ENCODE data around the gene MCM3AP. TPM values are rescaled to one million over a fixed set of nuclear protein-coding genes. Genes with fewer than 3 reads are reported as not detected.

Gene MCM3AP
- total RNA-seq, 1 donor, result 64.8 TPM

- Histone ChIP-seq H3K27ac (ENCODE audit: low read depth, low read length) (no peak overlapping the region), H3K27me3 (ENCODE audit: insufficient read depth, low read length) (no peaks in the 10 kb centered on the region), H3K79me2 (ENCODE audit: insufficient read depth, low read length) (no peaks in the 10 kb centered on the region), H3K9me3 (ENCODE audit: low read depth, low read length) (no peaks in the 10 kb centered on the region), H3K4me2 (ENCODE audit: insufficient read depth, low read length) (no peak overlapping the region), H3K36me3 (ENCODE audit: insufficient read depth, low read length) (peaks cover 11% of the 10 kb centered on the region), H3K4me1 (ENCODE audit: insufficient read depth, low read length) (no peaks in the 10 kb centered on the region), H4K20me1 (ENCODE audit: insufficient read depth, low read length) (no peaks in the 10 kb centered on the region), H2AFZ (ENCODE audit: low read length) (no peak overlapping the region), H3K4me3 (ENCODE audit: insufficient read depth, low read length) (no peak overlapping the region)
- TF ChIP-seq CTCF (IDR thresholded peaks at IDR 0.05; ENCODE audit: extremely low read depth, low read depth, low read length), result no peak
- DNase-seq (ENCODE audit: insufficient read length, low spot score, missing footprints), result no peak
Measured at GRCh38 chr21:46207920-46208591, 77.4 kb downstream of the MCM3AP start.

- no peak overlapping the region for H3K4me3 ChIP-seq (ENCODE audit: insufficient read depth, low read length)
- no peaks in the 10 kb centered on the region for H4K20me1 ChIP-seq (ENCODE audit: insufficient read depth, low read length)
- peak; percentile 73 for DNase-seq (ENCODE audit: insufficient read length, low spot score, missing footprints)
- TF ChIP-seq CTCF (IDR thresholded peaks at IDR 0.05; ENCODE audit: extremely low read depth, low read depth, low read length), result no peak
- no peaks in the 10 kb centered on the region for H3K4me1 ChIP-seq (ENCODE audit: insufficient read depth, low read length)
- peaks cover 11% of the 10 kb centered on the region for H3K36me3 ChIP-seq (ENCODE audit: insufficient read depth, low read length)
- no peak overlapping the region for H3K4me2 ChIP-seq (ENCODE audit: insufficient read depth, low read length)
- H3K79me2 ChIP-seq (ENCODE audit: insufficient read depth, low read length), result no peaks in the 10 kb centered on the region
- no peaks in the 10 kb centered on the region for H3K27me3 ChIP-seq (ENCODE audit: insufficient read depth, low read length)
- H2AFZ ChIP-seq (ENCODE audit: low read length), result no peak overlapping the region
- H3K27ac ChIP-seq (ENCODE audit: low read depth, low read length), result no peak overlapping the region
- no peaks in the 10 kb centered on the region for H3K9me3 ChIP-seq (ENCODE audit: low read depth, low read length)
Measured at GRCh38 chr21:46207006-46207919, 78.1 kb downstream of the MCM3AP start.

GRCh38 chr21:46206163-46207005 is 79.0 kb downstream of the MCM3AP start:
- Histone ChIP-seq H3K27me3 (ENCODE audit: insufficient read depth, low read length) (no peaks in the 10 kb centered on the region), H3K4me2 (ENCODE audit: insufficient read depth, low read length) (no peak overlapping the region), H3K9me3 (ENCODE audit: low read depth, low read length) (no peaks in the 10 kb centered on the region), H3K36me3 (ENCODE audit: insufficient read depth, low read length) (peaks cover 11% of the 10 kb centered on the region), H2AFZ (ENCODE audit: low read length) (no peak overlapping the region), H4K20me1 (ENCODE audit: insufficient read depth, low read length) (no peaks in the 10 kb centered on the region), H3K4me3 (ENCODE audit: insufficient read depth, low read length) (no peak overlapping the region), H3K4me1 (ENCODE audit: insufficient read depth, low read length) (no peaks in the 10 kb centered on the region), H3K27ac (ENCODE audit: low read depth, low read length) (no peak overlapping the region), H3K79me2 (ENCODE audit: insufficient read depth, low read length) (no peaks in the 10 kb centered on the region)
- TF ChIP-seq CTCF (IDR thresholded peaks at IDR 0.05; ENCODE audit: extremely low read depth, low read depth, low read length), result no peak
- no peak for DNase-seq (ENCODE audit: insufficient read length, low spot score, missing footprints)
